ENCODE data around the gene PARN.

- TF ChIP-seq KLF8 (tag by site-specific recombination; IDR thresholded peaks at IDR 0.05) (no peak), ZNF639 (tag by site-specific recombination; IDR thresholded peaks at IDR 0.05) (no peak), BCL11A (tag by site-specific recombination; IDR thresholded peaks at IDR 0.05; ENCODE audit: low read depth) (no peak)
- TF ChIP-seq, protein P1, sequence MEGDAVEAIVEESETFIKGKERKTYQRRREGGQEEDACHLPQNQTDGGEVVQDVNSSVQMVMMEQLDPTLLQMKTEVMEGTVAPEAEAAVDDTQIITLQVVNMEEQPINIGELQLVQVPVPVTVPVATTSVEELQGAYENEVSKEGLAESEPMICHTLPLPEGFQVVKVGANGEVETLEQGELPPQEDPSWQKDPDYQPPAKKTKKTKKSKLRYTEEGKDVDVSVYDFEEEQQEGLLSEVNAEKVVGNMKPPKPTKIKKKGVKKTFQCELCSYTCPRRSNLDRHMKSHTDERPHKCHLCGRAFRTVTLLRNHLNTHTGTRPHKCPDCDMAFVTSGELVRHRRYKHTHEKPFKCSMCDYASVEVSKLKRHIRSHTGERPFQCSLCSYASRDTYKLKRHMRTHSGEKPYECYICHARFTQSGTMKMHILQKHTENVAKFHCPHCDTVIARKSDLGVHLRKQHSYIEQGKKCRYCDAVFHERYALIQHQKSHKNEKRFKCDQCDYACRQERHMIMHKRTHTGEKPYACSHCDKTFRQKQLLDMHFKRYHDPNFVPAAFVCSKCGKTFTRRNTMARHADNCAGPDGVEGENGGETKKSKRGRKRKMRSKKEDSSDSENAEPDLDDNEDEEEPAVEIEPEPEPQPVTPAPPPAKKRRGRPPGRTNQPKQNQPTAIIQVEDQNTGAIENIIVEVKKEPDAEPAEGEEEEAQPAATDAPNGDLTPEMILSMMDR (tag by site-specific recombination; IDR thresholded peaks at IDR 0.05), result no peak
Measured at GRCh38 chr16:14562691-14563491, 67.2 kb downstream of the PARN start.

All from HEK293 (cell line).